Gastrocnemius medialis (tissue), 4 donors: Measurements from ENCODE around the gene NRCAM. TPM values are rescaled to one million over a fixed set of nuclear protein-coding genes. Genes with fewer than 3 reads are reported as not detected.

ENCODE experiments used
- ATAC-seq, 2 donors: fragments of 150-250 bp; one replicate each; pipeline ENCODE4 v1.9.1; 2016
- DNase-seq, 2 donors: peaks; one replicate each; pipeline ENCODE4 v3.0.0-alpha.2; 2019
- H3K27ac ChIP-seq, 4 donors: fragments of 200-600 bp; sonication (generic); 1 replicate in 1 of 4; 2 replicates in 3 of 4; pipeline ENCODE4 v1.5.1; 2016 to 2018; ENCODE audit warnings: mild to moderate bottlenecking in 2 of 4, moderate library complexity in 1 of 4
- H3K27me3 ChIP-seq, 3 donors: fragments of 200-600 bp; sonication (generic) in 2 of 3; 1 replicate in 1 of 3; 2 replicates in 2 of 3; pipeline versions ENCODE4 v1.5.1 to v1.6.0; 2016 to 2019; ENCODE audit warnings: mild to moderate bottlenecking in 1 of 3, moderate library complexity in 1 of 3
- H3K36me3 ChIP-seq, 2 donors: fragments of 200-600 bp; sonication (generic) in 1 of 2; one replicate each; pipeline ENCODE4 v1.5.1; 2017 to 2018
- H3K4me1 ChIP-seq, 2 donors: fragments of 200-600 bp; sonication (generic) in 1 of 2; one replicate each; pipeline ENCODE4 v1.5.1; 2016 to 2017; ENCODE audit warnings: mild to moderate bottlenecking in 2 of 2
- H3K4me3 ChIP-seq, 4 donors: fragments of 200-600 bp; sonication (generic) in 3 of 4; 1 replicate in 1 of 4; 2 replicates in 3 of 4; pipeline ENCODE4 v1.5.1; 2016 to 2019; ENCODE audit warnings: mild to moderate bottlenecking in 2 of 4
- H3K9me3 ChIP-seq, 3 donors: fragments of 200-600 bp; sonication (generic) in 2 of 3; 1 replicate in 1 of 3; 2 replicates in 2 of 3; pipeline ENCODE4 v1.5.1; 2016 to 2019
- CTCF ChIP-seq, 5 experiments: fragments of 450-650 bp in 3 of 5; fragments of 200-600 bp in 2 of 5; sonication (generic) in 2 of 5; IDR thresholded peaks in 4 of 5; conservative IDR thresholded peaks in 1 of 5; 1 replicate in 4 of 5; 2 replicates in 1 of 5; pipeline ENCODE4 v1.5.1; 2016 to 2019; ENCODE audit warnings: antibody characterized with exemption in 5 of 5, mild to moderate bottlenecking in 3 of 5, moderate library complexity in 3 of 5
- POLR2A ChIP-seq, 2 donors: fragments of 450-650 bp; IDR thresholded peaks; one replicate each; pipeline ENCODE4 v1.6.1; 2017; ENCODE audit warnings: antibody characterized with exemption in 2 of 2, mild to moderate bottlenecking in 2 of 2, moderate library complexity in 2 of 2
- in situ Hi-C, 4 donors: fragments of 200-750 bp; cut with MboI; loops; one replicate each; pipeline versions ENCODE4 v1.15.0 to v1.8.0; 2017; ENCODE audit warnings: low sequenced_read_pairs in 4 of 4
- intact Hi-C: fragments of 100-400 bp; cut with DNase I; formaldehyde crosslinking; loops from one replicate; pipeline ENCODE4 v1.15.1; 2023; ENCODE audit warnings: low total_unique reads
- total RNA-seq, 4 donors: library from RNA; depleted of rRNA; stranded (reverse); fragments of >200 nt; gene quantifications; one replicate each; pipeline versions ENCODE4 v1.1.0 to v1.2.3, GENCODE V29; 2016

NRCAM gene
- total RNA-seq, 4 donors from 2014 or later, result 0.18 to 0.31 (median 0.23) TPM; not detected in 1

- Histone ChIP-seq H3K27ac (no peak overlapping the region), H3K9me3 (no peaks in the 10 kb centered on the region), H3K27me3 (no peaks in the 10 kb centered on the region), H3K36me3 (no peaks in the 10 kb centered on the region), H3K4me1 (no peaks in the 10 kb centered on the region), H3K4me3 (no peak overlapping the region)
- TF ChIP-seq CTCF (IDR thresholded peaks at IDR 0.05 in 4 of 5, conservative IDR thresholded peaks at IDR 0.05 in 1 of 5) (no peak), POLR2A (IDR thresholded peaks at IDR 0.05) (no peak)
- ATAC-seq (no peak), DNase-seq (no peak)
- in situ Hi-C loops (loop anchor here in 2 of 4 donors (25.0 kb wide), 1 partner anchor 290 kb away; no protein-coding TSS in a partner anchor), intact Hi-C loops (no loop called here)
Observed at GRCh38 chr7:108197371-108198091, 258.7 kb downstream of the NRCAM start.

DNA sequence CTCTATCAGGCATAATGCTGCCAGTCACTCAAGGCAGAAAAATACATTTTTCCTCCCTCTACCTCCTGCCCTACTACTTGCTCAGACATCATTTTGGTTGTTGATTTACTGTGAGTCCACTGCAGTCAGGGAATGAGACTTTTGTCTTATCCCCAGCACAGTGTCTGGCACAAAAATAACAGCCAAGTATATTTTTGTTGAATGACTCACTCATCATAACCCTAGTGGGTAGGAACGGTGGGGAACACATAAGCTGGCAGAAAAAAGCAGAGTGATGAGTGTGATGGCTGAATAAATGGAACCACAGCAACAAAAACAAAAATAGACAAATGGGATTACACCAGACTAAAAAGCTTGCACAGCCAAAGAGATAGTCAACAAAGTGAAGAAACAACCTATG lies 260.2 kb downstream of the NRCAM start:
- H3K36me3 ChIP-seq, result no peaks in the 10 kb centered on the region
- in situ Hi-C loops, result loop anchor here in 2 of 4 donors (25.0 kb wide), 1 partner anchor 291 kb away; no protein-coding TSS in a partner anchor
- peak in 1 of 2 donors; percentile 47 for ATAC-seq

GRCh38 chr7:108193594-108194498 lies 262.4 kb downstream of the NRCAM start:
- H3K4me3 ChIP-seq, result no peak overlapping the region
- in situ Hi-C loops (loop anchor here in 2 of 4 donors (25.0 kb wide), 1 partner anchor 293 kb away; no protein-coding TSS in a partner anchor), intact Hi-C loops (no loop called here)
- no peaks in the 10 kb centered on the region for H3K36me3 ChIP-seq
- no peaks in the 10 kb centered on the region for H3K4me1 ChIP-seq
- no peaks in the 10 kb centered on the region for H3K9me3 ChIP-seq
- TF ChIP-seq CTCF (IDR thresholded peaks at IDR 0.05 in 4 of 5, conservative IDR thresholded peaks at IDR 0.05 in 1 of 5) (no peak), POLR2A (IDR thresholded peaks at IDR 0.05) (no peak)
- H3K27me3 ChIP-seq, result no peaks in the 10 kb centered on the region
- no peak overlapping the region for H3K27ac ChIP-seq
- ATAC-seq (no peak), DNase-seq (no peak)

More for the DNA sequence above, 260.2 kb downstream of the NRCAM start:
- H3K9me3 ChIP-seq, result no peaks in the 10 kb centered on the region
- TF ChIP-seq CTCF (IDR thresholded peaks at IDR 0.05 in 4 of 5, conservative IDR thresholded peaks at IDR 0.05 in 1 of 5), result no peak
- no peak for TF ChIP-seq POLR2A (IDR thresholded peaks at IDR 0.05)
- no peak for DNase-seq
- H3K27me3 ChIP-seq, result no peaks in the 10 kb centered on the region
- H3K4me3 ChIP-seq, result no peak overlapping the region
- intact Hi-C loops, result no loop called here
- H3K4me1 ChIP-seq, result no peaks in the 10 kb centered on the region
- no peak overlapping the region for H3K27ac ChIP-seq

- H3K4me1 ChIP-seq, result no peaks in the 10 kb centered on the region
- H3K27me3 ChIP-seq, result no peaks in the 10 kb centered on the region
- no peaks in the 10 kb centered on the region for H3K9me3 ChIP-seq
- no peak overlapping the region for H3K27ac ChIP-seq
- no peak for ATAC-seq
- intact Hi-C loops, result no loop called here
- no peaks in the 10 kb centered on the region for H3K36me3 ChIP-seq
- no peak for DNase-seq
- TF ChIP-seq POLR2A (IDR thresholded peaks at IDR 0.05), result no peak
- no peak for TF ChIP-seq CTCF (IDR thresholded peaks at IDR 0.05 in 4 of 5, conservative IDR thresholded peaks at IDR 0.05 in 1 of 5)
- in situ Hi-C loops, result loop anchor here in 2 of 4 donors (25.0 kb wide), 1 partner anchor 296 kb away; no protein-coding TSS in a partner anchor
- no peak overlapping the region for H3K4me3 ChIP-seq
Observed at GRCh38 chr7:108190891-108191290, 265.3 kb downstream of the NRCAM start.
